Stimulated activated CD8-positive, alpha-beta memory T cell treated with anti-CD3 and anti-CD28 coated beads, Interleukin-12 subunit alpha, Interleukin-12 subunit beta, amount 100 ng/mL, for 24 hours (primary cell): ENCODE data around the gene CENPVL1.
"Not testable (repeated sequence)": the region's sequence is repeated elsewhere in the genome, so short reads cannot be mapped to it uniquely, and the experiment has no call there.

ENCODE experiments used
- DNase-seq: peaks from one replicate; pipeline ENCODE4 v3.0.0-alpha.2; 2020; ENCODE audit errors: extremely low read depth

Gene CENPVL1

GRCh38 chrX:51710277-51711164 is at the start of gene CENPVL1:
TSS of gene CENPVL1 (plus strand) at chrX:51710512. CDS start at chrX:51710512, 0 bp downstream.
- not testable (repeated sequence) for DNase-seq

- no peak for DNase-seq
Measured at GRCh38 chrX:51665981-51666380, 44.3 kb upstream of the CENPVL1 start.

- not testable (repeated sequence) for DNase-seq
Measured at GRCh38 chrX:51679689-51680433, 30.5 kb upstream of the CENPVL1 start.

- DNase-seq: not testable (repeated sequence)
Measured at GRCh38 chrX:51681808-51682719, 28.2 kb upstream of the CENPVL1 start.

- DNase-seq: not testable (repeated sequence)
Measured at GRCh38 chrX:51682720-51683062, 27.6 kb upstream of the CENPVL1 start, which contains the start of gene CENPVL2. TSS of gene CENPVL2 (minus strand) at chrX:51682831. CDS start at chrX:51682831, 0 bp downstream.

GRCh38 chrX:51694254-51694653 is 16.1 kb upstream of the CENPVL1 start:
- no peak for DNase-seq

GRCh38 chrX:51697397-51697796 is 12.9 kb upstream of the CENPVL1 start:
- no peak for DNase-seq

GRCh38 chrX:51712943-51713647 is 2.8 kb downstream of the CENPVL1 start:
- DNase-seq: not testable (repeated sequence)

- no peak for DNase-seq
Measured at GRCh38 chrX:51728202-51728601, 17.9 kb downstream of the CENPVL1 start.

- no peak for DNase-seq
Measured at GRCh38 chrX:51737091-51737490, 26.8 kb downstream of the CENPVL1 start.

- no peak for DNase-seq
Measured at GRCh38 chrX:51742586-51742985, 32.3 kb downstream of the CENPVL1 start.

GRCh38 chrX:51743179-51743957 is 33.1 kb downstream of the CENPVL1 start, which contains the start of gene GSPT2:
TSS of gene GSPT2 (plus strand) at chrX:51743442. CDS start at chrX:51743627, 185 bp downstream.
- peak; percentile 15 for DNase-seq

GRCh38 chrX:51747671-51748070 is 37.4 kb downstream of the CENPVL1 start:
- no peak for DNase-seq

GRCh38 chrX:51759055-51759839 is 48.9 kb downstream of the CENPVL1 start:
- DNase-seq: no peak

GRCh38 chrX:51760657-51761056 is 50.3 kb downstream of the CENPVL1 start:
- no peak for DNase-seq
